SK-N-SH (cell line): ENCODE results near the gene NAV2. TPM values are rescaled to one million over a fixed set of nuclear protein-coding genes. Genes with fewer than 3 reads are reported as not detected.

Experiments used
- CTCF ChIA-PET: fragments of 300-600, 350-600 bp; formaldehyde crosslinking; extraction: SDS; loops from one replicate; lab custom pipeline; 2021; lab: Yijun Ruan, JAX
- POLR2A ChIA-PET: fragments of 350-600 bp; sonication (Branson Sonifier 250); formaldehyde crosslinking; extraction: SDS; loops from one replicate; lab custom pipeline; 2020; ENCODE audit warnings: antibody characterized with exemption, inconsistent platforms; lab: Yijun Ruan, JAX
- DNase-seq: peaks from one replicate; pipeline ENCODE4 v3.0.0; 2012
- H2AFZ ChIP-seq: fragments of 200-600 bp; sonication (generic); 2 replicates; pipeline ENCODE4 v1.8.1; 2016; ENCODE audit warnings: antibody characterized with exemption, mild to moderate bottlenecking, low read depth
- H3F3A ChIP-seq: fragments of 200-600 bp; sonication (generic); replicated peaks from 2 replicates; pipeline ENCODE3; 2016; ENCODE audit warnings: antibody characterized with exemption, mild to moderate bottlenecking; ENCODE audit not compliant: insufficient read depth
- H3K27ac ChIP-seq, 2 experiments: fragments of 200-500 bp in 1 of 2; fragments of 200-600 bp in 1 of 2; sonication (Bioruptor generic) in 1 of 2; sonication (generic), shearing (Covaris generic) in 1 of 2; 2 replicates each; pipeline versions ENCODE4 v1.5.1 to v1.6.1; 2014 to 2016; ENCODE audit warnings: low read depth in 2 of 2, inconsistent platforms in 1 of 2, low read length in 1 of 2, mild to moderate bottlenecking in 1 of 2, mixed read lengths in 1 of 2
- H3K27me3 ChIP-seq: fragments of 200-600 bp; sonication (generic), shearing (Covaris generic); 2 replicates; pipeline ENCODE4 v1.6.1; 2016; ENCODE audit warnings: mixed run types; ENCODE audit not compliant: insufficient read depth
- H3K36me3 ChIP-seq, 2 experiments: fragments of 200-500 bp in 1 of 2; fragments of 200-600 bp in 1 of 2; sonication (Bioruptor generic) in 1 of 2; sonication (generic) in 1 of 2; replicated peaks in 1 of 2; 2 replicates each; pipeline versions ENCODE3 to v1.5.1; 2014 to 2016; ENCODE audit warnings: low read length in 1 of 2, mild to moderate bottlenecking in 1 of 2; ENCODE audit not compliant: insufficient read depth in 2 of 2, control insufficient read depth in 1 of 2
- H3K4me1 ChIP-seq, 2 experiments: fragments of 200-500 bp in 1 of 2; fragments of 200-600 bp in 1 of 2; sonication (Bioruptor generic) in 1 of 2; sonication (generic), shearing (Covaris generic) in 1 of 2; 2 replicates each; pipeline versions ENCODE4 v1.5.1 to v1.6.1; 2014 to 2016; ENCODE audit warnings: low read depth in 1 of 2, low read length in 1 of 2, mixed run types in 1 of 2; ENCODE audit not compliant: insufficient read depth in 2 of 2, control insufficient read depth in 1 of 2
- H3K4me2 ChIP-seq: fragments of 200-600 bp; sonication (generic), shearing (Covaris generic); 2 replicates; pipeline ENCODE4 v1.6.1; 2017; ENCODE audit warnings: mixed run types
- H3K4me3 ChIP-seq, 2 experiments: fragments of 200-500 bp in 1 of 2; fragments of 200-600 bp in 1 of 2; sonication (Bioruptor generic) in 1 of 2; sonication (generic), shearing (Covaris generic) in 1 of 2; 2 replicates each; pipeline versions ENCODE4 v1.5.1 to v1.8.1; 2014 to 2016; ENCODE audit warnings: low read depth in 2 of 2, inconsistent platforms in 1 of 2, low read length in 1 of 2, mild to moderate bottlenecking in 1 of 2, mixed read lengths in 1 of 2, moderate library complexity in 1 of 2
- H3K79me2 ChIP-seq: fragments of 200-600 bp; sonication (generic); 2 replicates; pipeline ENCODE4 v1.8.1; 2017; ENCODE audit warnings: mild to moderate bottlenecking; ENCODE audit not compliant: insufficient read depth
- H3K9ac ChIP-seq: fragments of 200-600 bp; sonication (generic); 2 replicates; pipeline ENCODE4 v1.6.1; 2017; ENCODE audit warnings: mixed run types
- H3K9me2 ChIP-seq: fragments of 200-600 bp; sonication (generic); 2 replicates; pipeline ENCODE4 v1.6.1; 2017; ENCODE audit warnings: mixed run types
- H3K9me3 ChIP-seq: fragments of 200-600 bp; sonication (generic); 2 replicates; pipeline ENCODE4 v1.6.1; 2017; ENCODE audit warnings: mixed run types, mild to moderate bottlenecking, moderate library complexity
- H4K20me1 ChIP-seq: fragments of 200-600 bp; sonication (generic); 2 replicates; pipeline ENCODE4 v1.6.1; 2017; ENCODE audit warnings: mild to moderate bottlenecking, mixed run types; ENCODE audit not compliant: insufficient read depth
- CTCF ChIP-seq: fragments of 200-600 bp; sonication (generic); IDR thresholded peaks from 2 replicates; pipeline ENCODE4 v1.6.1; 2017; ENCODE audit warnings: antibody characterized with exemption, mild to moderate bottlenecking, moderate library complexity
- FOXJ3 ChIP-seq: sonication (generic); formaldehyde crosslinking; IDR thresholded peaks from 2 replicates; pipeline ENCODE4 v1.5.1; 2020; ENCODE audit warnings: mild to moderate bottlenecking, missing genetic modification reagents
- FOXM1 ChIP-seq: IDR thresholded peaks from 2 replicates; pipeline ENCODE4 v1.4.0; 2012; ENCODE audit warnings: low read depth, mild to moderate bottlenecking
- IRF3 ChIP-seq: fragments of 150-350 bp; IDR thresholded peaks from 2 replicates; pipeline ENCODE4 v1.6.1; 2016; ENCODE audit warnings: mild to moderate bottlenecking, low read depth, low read length
- JUND ChIP-seq: IDR thresholded peaks from 2 replicates; pipeline ENCODE4 v1.4.0; 2012
- MAX ChIP-seq: IDR thresholded peaks from 2 replicates; pipeline ENCODE4 v1.4.0; 2012; ENCODE audit warnings: low read depth
- MEF2A ChIP-seq: IDR thresholded peaks from 2 replicates; pipeline ENCODE4 v1.4.0; 2012; ENCODE audit warnings: low read depth, borderline replicate concordance
- NRF1 ChIP-seq: IDR thresholded peaks from 2 replicates; pipeline ENCODE4 v1.6.1; 2012; ENCODE audit warnings: low read depth, mild to moderate bottlenecking, low read length
- PBX3 ChIP-seq: IDR thresholded peaks from 2 replicates; pipeline ENCODE4; 2012
- POLR2AphosphoS5 ChIP-seq: IDR thresholded peaks from 2 replicates; pipeline ENCODE4 v1.6.1; 2012; ENCODE audit warnings: low read depth, low read length
- RAD21 ChIP-seq: IDR thresholded peaks from 2 replicates; pipeline ENCODE4 v1.6.1; 2012; ENCODE audit warnings: mild to moderate bottlenecking, low read length
- RCOR1 ChIP-seq: fragments of 150-350 bp; IDR thresholded peaks from 2 replicates; pipeline ENCODE4 v1.6.1; 2017; ENCODE audit warnings: antibody characterized with exemption, low read length
- RFX5 ChIP-seq: IDR thresholded peaks from 2 replicates; pipeline ENCODE4 v1.6.1; 2012; ENCODE audit warnings: mild to moderate bottlenecking, improper control_type of control experiment, low read length
- RXRA ChIP-seq: IDR thresholded peaks from 2 replicates; pipeline ENCODE4 v1.4.0; 2012; ENCODE audit warnings: low read depth, mild to moderate bottlenecking, borderline replicate concordance
- SMC3 ChIP-seq: IDR thresholded peaks from 2 replicates; pipeline ENCODE4 v1.6.1; 2012; ENCODE audit warnings: low read depth, low read length, improper control_type of control experiment
- TEAD4 ChIP-seq: IDR thresholded peaks from 2 replicates; pipeline ENCODE4 v1.4.0; 2012; ENCODE audit warnings: mild to moderate bottlenecking, borderline replicate concordance; ENCODE audit not compliant: insufficient read depth
- YY1 ChIP-seq: IDR thresholded peaks from 2 replicates; pipeline ENCODE4 v1.4.0; 2012; ENCODE audit warnings: low read depth, mild to moderate bottlenecking
- WGBS: methylation state at CpG from one replicate; pipeline ENCODE4 v1.1.6; 2017; ENCODE audit warnings: low lambda C conversion rate; 5-methylcytosine and 5-hydroxymethylcytosine counted together
- polyA plus RNA-seq, 3 experiments: library from polyadenylated mRNA; depleted of rRNA; stranded (reverse); fragments of >200 nt; gene quantifications; 2 replicates each; pipeline ENCODE4 v1.2.3, GENCODE V29; 2012
- TF ChIP-seq, protein P1 (sequence below): IDR thresholded peaks from 2 replicates; pipeline ENCODE4 v1.6.1; 2012; ENCODE audit warnings: mild to moderate bottlenecking, low read depth, low read length, moderate library complexity

NAV2 gene
- polyA plus RNA-seq, 1 of the 3 experiments (the other 2 are of a cell fraction) = 26.2 TPM

- Histone ChIP-seq H3K27me3 (no peaks in the 10 kb centered on the region), H3K27ac (no peak overlapping the region), H2AFZ (no peak overlapping the region), H3K9ac (no peak overlapping the region), H3K36me3 (peaks cover 0 to 12% of the 10 kb centered on the region in 2 experiments), H3K9me3 (no peaks in the 10 kb centered on the region), H3K79me2 (peaks cover 23% of the 10 kb centered on the region), H4K20me1 (peaks cover 11% of the 10 kb centered on the region; the same call in 1 of the 2 replicates), H3K4me1 (peaks cover 0 to 36% of the 10 kb centered on the region in 2 experiments; a peak in 2 of 4 replicates), H3K4me2 (no peak overlapping the region), H3K4me3 (no peak overlapping the region), H3F3A (no peaks in the 10 kb centered on the region), H3K9me2 (no peaks in the 10 kb centered on the region)
- ChIA-PET POLR2A (no interaction called here), CTCF (interaction anchor here (0.7 to 1.9 kb wide), 6 partner anchors 10 to 214 kb away, joined by 3 to 7 read pairs (median 3); no protein-coding TSS in a partner anchor)
- DNase-seq = no peak
- TF ChIP-seq FOXM1 = no peak
- no peak for TF ChIP-seq IRF3
- TF ChIP-seq RCOR1 = no peak
- TF ChIP-seq SMC3 = no peak
- TF ChIP-seq TEAD4 = no peak
- no peak for TF ChIP-seq RAD21
- no peak for TF ChIP-seq NRF1
- TF ChIP-seq YY1 = no peak
- no peak for TF ChIP-seq POLR2AphosphoS5
- TF ChIP-seq RXRA = no peak
- no peak for TF ChIP-seq FOXJ3 (CRISPR knock-in tag)
- no peak for TF ChIP-seq MEF2A
- TF ChIP-seq JUND = no peak
- TF ChIP-seq MAX = no peak
- no peak for TF ChIP-seq PBX3
- no peak for TF ChIP-seq CTCF
- no peak for TF ChIP-seq RFX5
- TF ChIP-seq, protein P1, sequence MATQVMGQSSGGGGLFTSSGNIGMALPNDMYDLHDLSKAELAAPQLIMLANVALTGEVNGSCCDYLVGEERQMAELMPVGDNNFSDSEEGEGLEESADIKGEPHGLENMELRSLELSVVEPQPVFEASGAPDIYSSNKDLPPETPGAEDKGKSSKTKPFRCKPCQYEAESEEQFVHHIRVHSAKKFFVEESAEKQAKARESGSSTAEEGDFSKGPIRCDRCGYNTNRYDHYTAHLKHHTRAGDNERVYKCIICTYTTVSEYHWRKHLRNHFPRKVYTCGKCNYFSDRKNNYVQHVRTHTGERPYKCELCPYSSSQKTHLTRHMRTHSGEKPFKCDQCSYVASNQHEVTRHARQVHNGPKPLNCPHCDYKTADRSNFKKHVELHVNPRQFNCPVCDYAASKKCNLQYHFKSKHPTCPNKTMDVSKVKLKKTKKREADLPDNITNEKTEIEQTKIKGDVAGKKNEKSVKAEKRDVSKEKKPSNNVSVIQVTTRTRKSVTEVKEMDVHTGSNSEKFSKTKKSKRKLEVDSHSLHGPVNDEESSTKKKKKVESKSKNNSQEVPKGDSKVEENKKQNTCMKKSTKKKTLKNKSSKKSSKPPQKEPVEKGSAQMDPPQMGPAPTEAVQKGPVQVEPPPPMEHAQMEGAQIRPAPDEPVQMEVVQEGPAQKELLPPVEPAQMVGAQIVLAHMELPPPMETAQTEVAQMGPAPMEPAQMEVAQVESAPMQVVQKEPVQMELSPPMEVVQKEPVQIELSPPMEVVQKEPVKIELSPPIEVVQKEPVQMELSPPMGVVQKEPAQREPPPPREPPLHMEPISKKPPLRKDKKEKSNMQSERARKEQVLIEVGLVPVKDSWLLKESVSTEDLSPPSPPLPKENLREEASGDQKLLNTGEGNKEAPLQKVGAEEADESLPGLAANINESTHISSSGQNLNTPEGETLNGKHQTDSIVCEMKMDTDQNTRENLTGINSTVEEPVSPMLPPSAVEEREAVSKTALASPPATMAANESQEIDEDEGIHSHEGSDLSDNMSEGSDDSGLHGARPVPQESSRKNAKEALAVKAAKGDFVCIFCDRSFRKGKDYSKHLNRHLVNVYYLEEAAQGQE = no peak
- 90% methylated on average over 8 of the region's 8 CpGs for WGBS
Observed at GRCh38 chr11:19689281-19690000, 23.2 kb upstream of the NAV2 start.
